GM12878 (cell line): ENCODE data around the gene CLC. TPM values are rescaled to one million over a fixed set of nuclear protein-coding genes. Genes with fewer than 3 reads are reported as not detected.

Experiments used
- ATAC-seq: fragments of 200-7000 bp; cut with Tn5 transposase; 3 replicates; pipeline ENCODE4 v1.9.1; 2020; ENCODE audit warnings: mild to moderate bottlenecking, moderate library complexity
- BruUV-seq: library from RNA; stranded (reverse); fragments of 400-500 nt; replicated peaks from 2 replicates; lab custom pipeline; 2021; lab: Mats Ljungman, UMichigan
- CTCF ChIA-PET: fragments of 300-600 bp; sonication (Branson Sonifier 250); formaldehyde crosslinking; extraction: SDS; loops from one replicate; lab custom pipeline; 2021; ENCODE audit warnings: inconsistent platforms; lab: Yijun Ruan, JAX
- POLR2A ChIA-PET: fragments of 350-600 bp; formaldehyde crosslinking; extraction: SDS; loops from one replicate; lab custom pipeline; 2021; ENCODE audit warnings: inconsistent platforms; lab: Charles Lee
- RAD21 ChIA-PET: fragments of 300-600 bp; sonication (Branson Sonifier 250); formaldehyde crosslinking; loops from one replicate; lab custom pipeline; 2023; ENCODE audit warnings: antibody characterized with exemption; ENCODE audit not compliant: unreplicated experiment; lab: Charles Lee
- SMC1A ChIA-PET: fragments of 300-600 bp; sonication (Branson Sonifier 250); formaldehyde crosslinking; loops from one replicate; lab custom pipeline; 2023; ENCODE audit not compliant: unreplicated experiment, uncharacterized antibody; lab: Charles Lee
- DNase-seq: peaks from one replicate; pipeline ENCODE4 v3.0.0-alpha.2; 2011; ENCODE audit warnings: low read depth, low spot score
- FAIRE-seq: peaks from 3 replicates; lab custom pipeline; 2011; peaks lifted over from hg19 to GRCh38; lab: Jason Lieb, UNC
- H2AFZ ChIP-seq: 2 replicates; pipeline ENCODE4 v1.6.0; 2011; ENCODE audit warnings: low read depth, low read length, control low read depth; ENCODE audit not compliant: control insufficient read depth
- H3K27ac ChIP-seq: 2 replicates; pipeline ENCODE4 v1.5.1; 2011; ENCODE audit warnings: control low read depth; ENCODE audit not compliant: control insufficient read depth, insufficient read depth
- H3K27me3 ChIP-seq, 2 experiments: replicated peaks in 1 of 2; 2 replicates each; pipeline versions ENCODE4 v1.6.0 to v1.6.1; 2011; ENCODE audit warnings: low read length in 1 of 2; ENCODE audit not compliant: control insufficient read depth in 2 of 2, insufficient read depth in 2 of 2
- H3K36me3 ChIP-seq, 2 experiments: 2 replicates each; pipeline ENCODE4 v1.5.1; 2011; ENCODE audit warnings: low read length in 1 of 2; ENCODE audit not compliant: control insufficient read depth in 2 of 2, insufficient read depth in 2 of 2
- H3K4me1 ChIP-seq: 2 replicates; pipeline ENCODE4 v1.6.1; 2011; ENCODE audit warnings: mild to moderate bottlenecking, low read length, moderate library complexity, mixed read lengths; ENCODE audit not compliant: control insufficient read depth, insufficient read depth
- H3K4me2 ChIP-seq: 2 replicates; pipeline ENCODE4 v1.6.0; 2011; ENCODE audit warnings: control low read depth; ENCODE audit not compliant: control insufficient read depth, insufficient read depth
- H3K4me3 ChIP-seq: fragments of 200-600 bp; sonication (generic); 2 replicates; pipeline ENCODE4 v1.5.1; 2016
- H3K79me2 ChIP-seq: 2 replicates; pipeline ENCODE4 v1.6.0; 2011; ENCODE audit warnings: low read length; ENCODE audit not compliant: control insufficient read depth, insufficient read depth
- H3K9ac ChIP-seq: 2 replicates; pipeline ENCODE4 v1.8.0; 2011; ENCODE audit warnings: low read length, control low read depth, mixed read lengths; ENCODE audit not compliant: control insufficient read depth, insufficient read depth
- H3K9me3 ChIP-seq: replicated peaks from 3 replicates; pipeline ENCODE4 v1.5.1; 2011; ENCODE audit warnings: mild to moderate bottlenecking, low read length; ENCODE audit not compliant: control insufficient read depth, insufficient read depth
- H4K20me1 ChIP-seq: 2 replicates; pipeline ENCODE4 v1.6.0; 2011; ENCODE audit not compliant: control insufficient read depth, insufficient read depth
- CBX3 ChIP-seq: fragments of 200-600 bp; sonication (generic); IDR thresholded peaks from 2 replicates; pipeline ENCODE4 v1.6.1; 2016; ENCODE audit warnings: low read depth, borderline replicate concordance
- EP300 ChIP-seq, 2 experiments: fragments of 150-350 bp in 1 of 2; IDR thresholded peaks; 2 replicates each; pipeline ENCODE4 v1.6.1; 2011 to 2012; ENCODE audit warnings: low read depth in 2 of 2, low read length in 2 of 2, borderline replicate concordance in 1 of 2, improper control_type of control experiment in 1 of 2, inconsistent platforms in 1 of 2; ENCODE audit not compliant: control insufficient read depth in 1 of 2
- GATAD2B ChIP-seq: fragments of 450-650 bp; conservative IDR thresholded peaks from 2 replicates; pipeline ENCODE4 v1.6.1; 2017; ENCODE audit warnings: low read depth, mild to moderate bottlenecking, moderate library complexity
- PAX5 ChIP-seq: IDR thresholded peaks from 2 replicates; pipeline ENCODE4 v1.6.1; 2011; ENCODE audit warnings: low read depth, low read length, borderline replicate concordance
- in situ Hi-C: fragments of 300-500 bp; cut with MboI; formaldehyde crosslinking; loops from 9 replicates; pipeline ENCODE4 v1.14.3; 2018; ENCODE audit warnings: mixed read lengths
- intact Hi-C: fragments of 100-400 bp; cut with micrococcal nuclease; formaldehyde crosslinking; loops from one replicate; pipeline ENCODE4 v1.14.2; 2022; ENCODE audit not compliant: unreplicated experiment
- polyA plus RNA-seq, 11 experiments: library from polyadenylated mRNA; depleted of rRNA in 4 of 11; unstranded in 6 of 11; stranded (reverse) in 5 of 11; fragments of >200 nt; fragmentation: Nextera tagmentation in 4 of 11; fragmentation: Illumina TruSeq in 1 of 11; extraction: Ambion mirVana in 4 of 11; extraction: Trizol in 1 of 11; gene quantifications; 1 replicate in 1 of 11; 2 replicates in 10 of 11; pipeline versions ENCODE4 v1.2.1 to v1.2.3, GENCODE V29; 2011 to 2016; ENCODE audit warnings: inconsistent platforms in 2 of 11, missing spikeins in 2 of 11, low read depth in 1 of 11
- total RNA-seq, 4 experiments: library from RNA; depleted of rRNA in 3 of 4; stranded (reverse); fragments of >200 nt in 3 of 4; fragmentation: Illumina TruSeq in 1 of 4; extraction: Trizol in 1 of 4; gene quantifications; 2 replicates each; pipeline versions ENCODE4 v1.2.1 to v1.2.3, GENCODE V29; 2013 to 2021
- TF ChIP-seq, protein P1 (sequence below): fragments of 450-650 bp; IDR thresholded peaks from 2 replicates; pipeline ENCODE4 v1.6.1; 2018; ENCODE audit warnings: mild to moderate bottlenecking, low read depth, moderate library complexity; ENCODE audit not compliant: partially characterized antibody

The CLC gene
- total and polyA plus RNA-seq, 10 of the 15 experiments (the other 5 are each of a cell fraction or from before 2014, with no cell fraction given): 0.18 to 0.36 (median 0.29) TPM; not detected in 4

DNA sequence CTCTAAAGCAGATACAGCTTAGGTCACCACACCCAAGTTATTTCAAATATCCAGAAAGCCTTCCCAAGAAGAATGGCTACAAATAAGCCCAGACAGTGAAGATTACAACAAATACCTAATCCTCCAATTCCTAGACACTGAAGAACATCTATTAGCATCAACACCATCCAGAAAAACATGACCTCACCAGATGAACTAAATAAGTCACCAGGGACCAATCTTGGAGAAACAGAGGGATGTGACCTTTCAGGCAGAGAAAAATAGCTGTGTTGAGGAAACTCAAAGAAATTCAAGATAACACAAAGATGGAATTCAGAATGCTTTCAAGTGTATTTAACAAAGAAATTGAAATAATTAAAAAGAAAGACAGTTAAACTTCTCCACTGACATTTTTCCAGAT is 15.0 kb upstream of the CLC start:
- TF ChIP-seq GATAD2B (no peak), CBX3 (no peak), PAX5 (no peak), EP300 (IDR thresholded peaks at IDR 0.05; ENCODE audit: borderline replicate concordance in 1 of 2, control insufficient read depth in 1 of 2, low read depth in 2 of 2, low read length in 2 of 2) (no peak)
- TF ChIP-seq, protein P1, sequence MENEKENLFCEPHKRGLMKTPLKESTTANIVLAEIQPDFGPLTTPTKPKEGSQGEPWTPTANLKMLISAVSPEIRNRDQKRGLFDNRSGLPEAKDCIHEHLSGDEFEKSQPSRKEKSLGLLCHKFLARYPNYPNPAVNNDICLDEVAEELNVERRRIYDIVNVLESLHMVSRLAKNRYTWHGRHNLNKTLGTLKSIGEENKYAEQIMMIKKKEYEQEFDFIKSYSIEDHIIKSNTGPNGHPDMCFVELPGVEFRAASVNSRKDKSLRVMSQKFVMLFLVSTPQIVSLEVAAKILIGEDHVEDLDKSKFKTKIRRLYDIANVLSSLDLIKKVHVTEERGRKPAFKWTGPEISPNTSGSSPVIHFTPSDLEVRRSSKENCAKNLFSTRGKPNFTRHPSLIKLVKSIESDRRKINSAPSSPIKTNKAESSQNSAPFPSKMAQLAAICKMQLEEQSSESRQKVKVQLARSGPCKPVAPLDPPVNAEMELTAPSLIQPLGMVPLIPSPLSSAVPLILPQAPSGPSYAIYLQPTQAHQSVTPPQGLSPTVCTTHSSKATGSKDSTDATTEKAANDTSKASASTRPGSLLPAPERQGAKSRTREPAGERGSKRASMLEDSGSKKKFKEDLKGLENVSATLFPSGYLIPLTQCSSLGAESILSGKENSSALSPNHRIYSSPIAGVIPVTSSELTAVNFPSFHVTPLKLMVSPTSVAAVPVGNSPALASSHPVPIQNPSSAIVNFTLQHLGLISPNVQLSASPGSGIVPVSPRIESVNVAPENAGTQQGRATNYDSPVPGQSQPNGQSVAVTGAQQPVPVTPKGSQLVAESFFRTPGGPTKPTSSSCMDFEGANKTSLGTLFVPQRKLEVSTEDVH: no peak
- FAIRE-seq (no peak), DNase-seq (no peak), ATAC-seq (no peak)
- H3K4me3 ChIP-seq: no peak overlapping the region
- H3K36me3 ChIP-seq: no peaks in the 10 kb centered on the region
- CTCF ChIA-PET: interaction anchor here (0.7 kb wide), 1 partner anchor 12 kb away, joined by 4 read pairs; no protein-coding TSS in a partner anchor
- intact Hi-C loops (no loop called here), in situ Hi-C loops (no loop called here)
- no peak overlapping the region for H2AFZ ChIP-seq
- H3K27ac ChIP-seq: no peak overlapping the region
- no peaks in the 10 kb centered on the region for H3K27me3 ChIP-seq
- H4K20me1 ChIP-seq: no peaks in the 10 kb centered on the region
- H3K79me2 ChIP-seq: no peaks in the 10 kb centered on the region
- RAD21 ChIA-PET: no interaction called here
- POLR2A ChIA-PET: no interaction called here
- no peaks in the 10 kb centered on the region for H3K9me3 ChIP-seq
- H3K4me1 ChIP-seq: no peaks in the 10 kb centered on the region
- H3K9ac ChIP-seq: no peak overlapping the region
- no TSS peak for BruUV-seq
- H3K4me2 ChIP-seq: no peak overlapping the region
- SMC1A ChIA-PET: interaction anchor here (1.2 kb wide), 1 partner anchor 10 kb away, joined by 3 read pairs; no protein-coding TSS in a partner anchor
